GM21737 (cell line): ENCODE measurements around the gene HRH1.
"Not testable (repeated sequence)": the region's sequence is repeated elsewhere in the genome, so short reads cannot be mapped to it uniquely, and the experiment has no call there.

Experiments used
- ATAC-seq: cut with Tn5 transposase; IDR thresholded peaks from one replicate; pipeline ENCODE4 v1.9.1; 2021; ENCODE audit warnings: mild to moderate bottlenecking, moderate library complexity; ENCODE audit not compliant: unreplicated experiment

Gene HRH1

DNA sequence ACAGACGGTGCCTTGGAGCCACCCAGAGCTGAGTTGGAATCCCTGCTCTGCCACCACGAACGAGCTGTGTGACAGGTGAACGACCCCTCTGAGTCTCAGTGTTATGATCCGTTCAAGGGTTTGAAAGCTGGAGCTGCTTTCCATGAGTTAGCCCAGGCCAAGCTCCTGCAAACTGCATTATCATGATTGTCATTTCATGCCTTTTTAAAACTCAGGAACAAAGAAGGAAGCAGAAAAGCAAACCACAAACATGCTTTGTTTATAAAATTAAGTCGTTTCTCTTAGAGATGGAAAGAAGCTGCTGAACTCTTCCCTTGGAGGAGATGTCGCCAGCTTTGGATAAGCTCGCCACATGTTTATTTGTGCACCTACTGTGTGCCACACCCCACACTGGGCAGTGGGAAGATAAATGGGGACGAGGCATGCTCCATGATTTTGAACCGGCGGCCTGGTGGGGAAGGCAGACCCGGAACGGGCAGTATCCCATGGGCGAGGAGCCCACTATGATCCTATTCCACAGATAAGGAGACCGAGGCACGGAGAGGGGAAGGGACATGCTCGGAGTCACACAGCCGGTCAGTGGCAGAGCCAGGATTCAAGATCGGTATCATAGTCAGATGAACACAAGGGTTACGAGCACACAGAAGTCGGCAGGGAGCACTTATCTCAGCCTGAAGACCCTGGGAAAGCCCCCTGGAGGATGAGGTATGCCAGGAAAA is 15.9 kb downstream of the HRH1 start:
- ATAC-seq = no peak

DNA sequence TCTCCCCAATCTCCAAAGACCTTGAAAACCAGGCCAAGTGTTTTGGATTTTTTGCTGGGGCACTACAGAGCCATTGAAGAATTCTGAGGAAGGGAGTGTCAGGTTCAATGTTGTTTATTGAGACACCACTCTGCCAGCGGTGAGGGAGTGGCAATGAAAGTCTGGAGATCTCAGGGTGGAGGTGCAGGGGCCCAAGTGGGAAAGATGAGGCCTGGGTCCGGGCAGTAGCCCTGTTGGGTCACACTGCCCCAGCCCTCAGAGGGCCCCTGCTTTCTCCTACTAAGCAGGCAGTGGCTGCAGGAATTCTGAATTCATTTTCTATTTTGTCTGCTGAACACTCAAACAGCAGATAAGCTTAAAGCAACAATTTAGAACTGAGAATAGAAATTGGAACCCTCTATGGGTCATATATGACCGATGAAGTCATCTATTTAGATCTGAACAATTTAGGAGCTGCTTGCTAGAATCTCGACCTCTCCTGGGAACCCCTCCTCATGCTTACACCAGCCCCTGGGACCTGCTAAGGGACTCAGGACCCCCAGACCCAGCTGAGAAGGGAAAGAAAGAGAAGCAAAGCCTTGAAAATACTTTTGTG is 17.9 kb downstream of the HRH1 start:
- ATAC-seq = no peak

DNA sequence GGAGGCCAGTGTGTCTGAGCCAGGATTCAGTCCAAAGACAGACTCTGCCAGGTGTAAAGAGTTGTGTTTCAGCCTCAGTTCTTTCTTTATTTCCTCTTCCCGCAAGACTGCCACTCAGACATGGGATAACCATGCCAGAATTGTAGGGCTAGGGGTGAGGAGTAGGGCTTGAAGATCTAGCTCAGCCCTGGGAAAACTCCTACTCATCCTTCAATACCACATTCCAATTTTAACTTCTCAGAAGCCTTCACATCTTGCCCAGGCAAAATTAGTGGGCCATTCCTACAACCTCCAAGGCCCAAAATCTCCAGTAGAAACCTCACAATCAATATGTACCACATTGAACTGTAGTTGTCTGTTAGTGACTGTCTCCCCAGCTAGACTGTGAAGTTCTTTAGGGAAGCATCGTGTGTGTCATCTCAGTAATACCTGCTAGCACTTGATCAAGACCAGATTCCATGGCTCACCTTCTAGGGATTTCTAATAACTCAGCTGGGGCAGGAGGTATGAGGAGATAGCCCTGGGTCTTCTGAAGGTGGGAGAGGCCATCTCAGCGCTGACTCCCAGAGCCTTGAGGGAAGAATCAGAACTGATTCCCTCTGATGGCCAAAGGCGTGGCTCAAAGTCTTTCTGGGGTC is 19.7 kb downstream of the HRH1 start:
- ATAC-seq = no peak

DNA sequence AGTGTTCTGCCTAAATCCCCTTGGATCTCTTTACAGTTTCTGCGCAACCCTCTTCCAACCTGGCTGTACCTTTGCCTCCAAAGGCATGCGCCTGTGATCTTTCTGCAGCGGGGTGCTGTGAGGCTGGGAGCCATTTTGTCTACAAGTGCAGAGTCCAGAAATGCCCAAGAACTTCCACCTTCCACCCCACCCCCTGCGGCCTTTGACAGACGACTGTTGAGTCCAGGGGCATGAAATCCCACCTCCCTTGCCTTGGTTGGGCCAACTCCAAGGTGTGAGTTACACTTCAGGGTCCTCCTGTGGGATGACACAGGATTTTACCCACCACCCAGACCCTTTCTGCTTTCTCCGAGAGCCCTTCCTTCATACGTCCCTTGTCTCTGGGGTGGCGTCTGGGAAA is 24.1 kb downstream of the HRH1 start:
- no peak for ATAC-seq

- not testable (repeated sequence) for ATAC-seq
These were observed 30.2 kb downstream of the HRH1 start for GRCh38 chr3:11184328-11184969.

DNA sequence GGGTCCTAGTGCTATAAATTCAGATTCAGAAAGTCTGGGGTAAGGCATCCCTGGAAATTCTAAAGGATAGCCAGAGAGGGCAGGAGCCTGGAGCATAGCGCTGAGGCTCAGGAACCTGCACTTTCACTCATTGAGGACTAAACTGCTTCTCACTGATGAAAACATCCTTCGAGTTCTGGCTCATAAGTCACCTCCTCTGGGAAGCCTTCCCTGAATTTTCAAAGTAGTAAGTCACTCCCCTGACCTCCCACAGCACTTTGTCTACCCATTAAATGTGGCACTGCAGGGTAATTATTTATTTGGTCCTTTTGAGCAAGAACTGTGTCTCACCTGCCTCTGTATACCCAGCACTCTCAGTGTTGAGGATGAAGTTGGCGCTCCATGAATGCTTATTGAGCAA is 30.9 kb downstream of the HRH1 start:
- ATAC-seq = no peak

DNA sequence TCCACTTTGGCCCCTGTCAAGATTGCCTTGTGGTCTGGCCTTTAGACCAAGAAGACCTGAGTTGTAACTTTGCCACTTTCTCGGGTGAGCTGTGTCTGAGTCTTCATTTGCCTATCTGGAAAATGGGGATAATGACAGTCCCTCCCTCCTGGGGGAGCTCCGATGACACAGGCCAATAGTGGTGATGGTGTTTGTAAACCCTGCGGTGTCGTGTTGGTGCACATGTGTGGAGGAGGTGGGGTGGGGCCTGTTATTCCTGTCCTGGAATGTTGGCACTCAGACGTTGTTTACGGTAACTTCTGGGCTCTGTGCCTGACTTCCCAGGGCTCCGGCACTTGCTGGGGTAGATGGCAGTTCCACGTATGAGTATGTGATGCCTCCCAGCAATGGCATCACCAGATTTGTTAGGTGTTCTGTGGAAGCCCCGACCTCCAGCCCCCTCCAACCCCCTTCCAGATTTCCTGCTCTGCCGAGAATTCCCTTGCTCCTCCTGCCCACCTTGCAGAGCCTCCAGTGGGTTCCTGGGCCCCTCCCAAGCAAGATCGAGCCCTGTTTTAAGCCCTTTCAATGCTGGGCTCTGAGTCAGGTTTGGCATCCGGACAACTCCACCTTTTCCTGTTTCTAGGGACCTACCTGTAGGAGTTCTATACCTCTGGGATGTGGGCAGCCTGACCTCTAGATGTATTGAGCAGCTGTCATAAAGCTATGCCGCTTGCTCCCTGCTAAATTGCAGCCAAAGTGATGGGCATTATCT is 31.4 kb downstream of the HRH1 start:
- no peak for ATAC-seq

GRCh38 chr3:11186318-11186692 is 32.0 kb downstream of the HRH1 start:
- no peak for ATAC-seq

DNA sequence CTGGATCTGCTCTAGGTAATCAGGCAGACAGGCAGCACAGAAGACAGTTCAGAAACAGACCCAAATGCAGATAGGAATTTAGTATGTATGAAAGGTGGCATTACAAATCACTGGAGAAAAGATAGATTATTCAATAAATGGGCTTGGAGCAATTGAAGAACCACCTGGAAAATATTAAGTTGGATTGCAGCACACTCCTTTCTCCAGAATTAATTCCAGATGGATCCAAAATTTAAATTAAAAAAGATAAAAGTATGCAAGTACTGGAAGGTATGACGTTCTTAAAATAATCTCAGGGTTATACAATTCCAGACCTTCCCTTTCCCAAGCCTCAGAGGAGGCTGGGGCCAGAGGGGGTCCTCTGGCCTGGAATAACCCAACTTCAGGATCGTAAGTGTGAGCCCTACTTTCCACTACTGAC is 32.5 kb downstream of the HRH1 start:
- no peak for ATAC-seq

GRCh38 chr3:11187681-11188080 is 33.4 kb downstream of the HRH1 start:
- ATAC-seq = no peak

- ATAC-seq = no peak
These were observed 33.9 kb downstream of the HRH1 start for GRCh38 chr3:11188231-11188630.

- no peak for ATAC-seq
These were observed 40.9 kb downstream of the HRH1 start for GRCh38 chr3:11195201-11195600.

GRCh38 chr3:11195721-11196332 is 41.5 kb downstream of the HRH1 start:
- no peak for ATAC-seq

- no peak for ATAC-seq
These were observed 43.2 kb downstream of the HRH1 start for GRCh38 chr3:11197484-11197883.

GRCh38 chr3:11198070-11198469 is 43.8 kb downstream of the HRH1 start:
- ATAC-seq = no peak

DNA sequence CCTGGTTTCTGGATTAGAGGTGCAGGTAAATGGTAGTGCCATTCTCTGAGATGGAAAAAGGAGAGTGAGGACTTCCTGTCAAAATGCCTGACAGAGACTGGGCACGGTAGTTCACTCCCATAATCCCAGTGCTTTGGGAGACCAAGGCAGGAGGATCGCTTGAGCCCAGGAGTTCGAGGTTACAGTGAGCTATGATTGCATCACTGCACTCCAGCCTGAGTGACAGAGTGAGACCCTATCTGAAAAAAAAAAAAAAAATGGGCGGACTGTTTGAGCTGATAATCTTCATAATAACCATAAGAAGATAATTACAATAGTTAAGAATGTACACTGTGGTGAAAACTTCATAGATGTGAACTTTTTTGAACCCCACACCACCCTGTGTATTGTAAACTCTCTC is 44.2 kb downstream of the HRH1 start:
- no peak for ATAC-seq

DNA sequence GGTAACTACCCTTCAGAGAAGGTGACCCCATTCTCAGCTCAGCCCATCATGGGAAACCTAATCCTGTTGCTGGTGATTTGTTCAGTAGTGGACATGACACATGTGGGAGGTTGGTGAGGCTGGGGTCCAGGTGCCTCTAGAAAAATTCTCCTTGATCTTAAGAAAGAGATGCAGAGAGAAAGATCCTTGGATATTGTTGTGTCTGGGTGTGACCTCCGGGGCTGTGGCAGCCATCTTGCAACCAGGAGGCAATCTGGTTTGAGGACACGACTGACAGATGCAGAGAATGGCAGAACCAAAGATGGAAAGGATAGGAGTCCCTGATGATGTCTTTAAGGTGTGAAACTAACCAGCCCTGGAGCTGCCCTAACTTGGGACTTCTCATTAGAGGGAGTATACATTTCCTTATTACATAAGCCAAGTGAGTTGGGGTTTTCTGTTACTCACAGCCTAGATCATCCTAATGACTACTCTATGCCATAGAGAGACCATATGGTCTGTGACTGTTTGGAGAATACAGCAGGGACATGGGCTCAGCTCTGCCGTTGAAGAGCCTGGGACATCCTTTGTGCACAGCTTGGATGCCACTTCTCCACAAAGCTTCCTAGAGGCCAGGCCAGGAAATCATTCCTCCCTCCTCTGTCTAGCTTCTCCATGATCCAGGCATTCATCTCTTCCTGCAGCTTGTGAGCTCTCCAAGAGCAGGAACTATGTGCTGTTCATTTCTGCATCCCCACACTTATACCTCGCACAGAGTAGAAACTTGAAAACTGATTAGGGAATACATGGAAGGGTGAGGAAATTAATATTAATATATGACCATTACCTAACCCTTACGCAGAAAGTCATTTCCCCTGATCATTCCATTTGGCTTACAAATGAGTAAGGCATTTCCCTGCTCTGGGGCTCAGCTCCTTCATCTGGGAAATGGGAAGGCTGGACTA is 45.9 kb downstream of the HRH1 start:
- ATAC-seq = no peak

DNA sequence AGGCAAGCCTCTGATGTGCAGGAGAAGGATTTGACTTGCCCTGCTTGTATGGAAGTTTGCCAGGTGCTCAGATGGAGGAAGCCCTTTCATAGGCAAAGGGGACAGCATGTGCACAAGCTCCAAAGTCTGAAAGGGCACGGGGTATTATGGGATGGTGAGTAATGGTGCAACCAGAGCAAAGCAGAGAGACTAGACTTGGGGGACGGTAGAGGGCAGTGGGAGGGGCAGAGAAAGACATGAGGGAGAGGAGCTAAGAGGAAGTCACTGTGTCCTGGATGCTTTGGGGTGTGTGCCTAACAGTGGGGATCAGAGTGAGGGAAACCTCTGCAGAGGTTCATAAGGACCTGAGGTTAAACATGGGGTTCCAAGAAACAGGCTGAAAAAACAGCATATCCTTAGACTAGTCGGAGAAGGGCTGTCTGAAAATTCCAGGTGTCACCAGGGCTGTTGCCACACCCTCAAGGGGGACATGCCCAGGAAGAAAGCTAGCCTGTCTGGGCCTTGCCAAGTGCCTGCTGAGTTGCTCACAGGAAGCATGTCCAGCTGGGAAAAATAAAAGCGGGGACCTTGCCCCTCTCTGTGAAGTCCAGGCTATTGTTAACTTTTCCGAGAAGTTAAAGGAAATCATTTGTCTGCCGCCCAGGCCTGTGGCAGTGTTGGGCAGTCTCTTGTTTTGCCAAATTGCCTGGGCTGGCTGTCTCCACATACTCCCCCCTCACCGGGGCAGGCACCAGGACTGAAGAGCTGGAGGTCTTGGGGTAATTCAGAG is 47.1 kb downstream of the HRH1 start:
- no peak for ATAC-seq

DNA sequence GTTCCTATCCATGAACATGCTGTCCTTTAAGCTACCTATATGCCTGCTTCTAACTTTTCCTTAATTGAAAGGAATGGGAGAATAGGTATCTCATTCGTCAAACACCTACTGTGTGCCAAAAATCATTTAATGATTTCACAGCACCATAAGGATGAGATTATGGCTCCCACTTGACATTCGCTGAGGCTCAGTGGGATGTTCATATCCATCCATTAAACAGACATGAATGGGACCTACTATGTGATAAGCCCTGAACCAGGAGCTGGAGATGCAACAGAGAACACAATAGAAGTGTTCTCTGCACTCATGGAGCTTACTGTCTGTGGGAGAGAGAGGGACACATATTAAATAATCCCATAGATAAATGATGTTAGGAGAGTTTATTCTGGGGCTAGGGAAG is 49.7 kb downstream of the HRH1 start:
- no peak for ATAC-seq
